NOMO-1 treated with DMSO at 0.1 percent for 48 hours (cell line): ENCODE data around the gene GATD1.

Experiments
- DNase-seq: peaks from one replicate; lab custom pipeline; 2025; ENCODE audit not compliant: unreplicated experiment; lab: John Stamatoyannopoulos, UW

The GATD1 gene

DNA sequence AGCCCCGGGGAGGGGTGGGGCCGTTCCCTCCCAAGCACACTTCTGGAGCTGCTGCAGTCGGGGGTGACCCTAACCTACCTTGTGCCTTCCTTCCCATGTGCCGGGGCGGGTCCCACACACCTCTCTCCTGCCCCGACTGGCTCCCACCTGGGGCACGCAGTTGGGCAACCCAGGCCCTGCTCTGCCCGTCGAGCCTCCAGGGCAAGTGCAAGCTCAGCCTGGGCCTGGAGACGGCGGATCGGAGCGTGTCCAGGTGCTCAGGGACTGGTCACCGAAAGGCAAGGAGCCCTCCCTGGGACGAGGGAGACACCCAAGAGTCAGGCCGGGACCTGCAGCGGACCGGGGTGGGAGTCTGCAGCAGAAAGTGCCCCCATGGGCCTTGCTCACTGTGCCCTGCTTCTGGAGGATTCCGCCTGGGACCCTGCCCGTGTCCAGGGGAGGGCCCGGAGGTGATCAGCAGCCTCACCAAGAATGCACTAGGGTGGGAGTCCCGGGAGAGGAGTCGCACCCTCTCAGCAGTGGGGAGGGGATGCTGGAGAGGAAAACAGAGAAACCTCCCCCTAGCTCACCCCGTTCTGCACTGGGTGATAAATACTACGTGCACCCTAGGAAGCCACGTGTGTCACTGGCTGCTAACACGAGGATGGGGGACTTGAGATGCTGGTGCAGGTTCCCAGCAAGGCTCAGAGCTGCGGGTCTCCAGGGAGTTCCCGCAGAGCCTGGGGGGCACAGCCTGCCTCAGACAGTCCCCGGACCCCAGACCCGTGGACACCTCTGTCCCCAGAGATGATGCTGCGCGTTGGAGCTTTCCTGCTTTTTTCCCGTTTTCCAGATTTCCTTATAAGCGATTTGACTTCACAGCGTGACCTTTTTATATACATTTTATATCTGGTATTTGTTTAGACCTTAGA lies 5.2 kb upstream of the GATD1 start:
- no peak for DNase-seq

DNA sequence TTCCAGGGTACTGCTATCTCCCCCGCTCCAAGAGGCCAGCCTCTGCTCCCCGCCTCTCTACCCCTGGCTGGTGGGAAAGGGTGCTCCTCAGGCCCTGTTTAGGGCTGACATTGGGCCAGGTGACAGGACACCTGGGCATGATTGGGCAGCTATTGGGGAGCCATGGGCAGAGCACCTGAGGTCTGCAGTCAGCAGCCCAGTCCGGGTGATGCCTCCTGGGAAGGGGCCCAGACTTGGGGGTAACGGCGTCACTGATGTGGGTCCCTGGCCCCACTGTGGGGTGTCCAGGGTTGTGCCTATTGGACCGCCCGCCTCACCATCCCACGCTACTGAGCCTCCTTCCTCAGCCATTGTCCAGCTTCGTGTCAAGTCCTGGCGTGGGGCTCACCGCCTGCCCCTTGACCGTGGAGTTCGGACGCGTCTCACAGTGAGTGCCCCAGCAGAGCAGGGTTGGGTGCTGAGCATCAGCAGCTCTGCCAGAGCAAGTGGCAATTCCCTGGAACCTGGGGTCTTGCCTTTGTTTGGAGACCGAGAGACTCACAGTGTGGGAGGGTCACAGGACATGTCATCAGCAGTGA lies 2.8 kb upstream of the GATD1 start:
- DNase-seq: no peak

DNA sequence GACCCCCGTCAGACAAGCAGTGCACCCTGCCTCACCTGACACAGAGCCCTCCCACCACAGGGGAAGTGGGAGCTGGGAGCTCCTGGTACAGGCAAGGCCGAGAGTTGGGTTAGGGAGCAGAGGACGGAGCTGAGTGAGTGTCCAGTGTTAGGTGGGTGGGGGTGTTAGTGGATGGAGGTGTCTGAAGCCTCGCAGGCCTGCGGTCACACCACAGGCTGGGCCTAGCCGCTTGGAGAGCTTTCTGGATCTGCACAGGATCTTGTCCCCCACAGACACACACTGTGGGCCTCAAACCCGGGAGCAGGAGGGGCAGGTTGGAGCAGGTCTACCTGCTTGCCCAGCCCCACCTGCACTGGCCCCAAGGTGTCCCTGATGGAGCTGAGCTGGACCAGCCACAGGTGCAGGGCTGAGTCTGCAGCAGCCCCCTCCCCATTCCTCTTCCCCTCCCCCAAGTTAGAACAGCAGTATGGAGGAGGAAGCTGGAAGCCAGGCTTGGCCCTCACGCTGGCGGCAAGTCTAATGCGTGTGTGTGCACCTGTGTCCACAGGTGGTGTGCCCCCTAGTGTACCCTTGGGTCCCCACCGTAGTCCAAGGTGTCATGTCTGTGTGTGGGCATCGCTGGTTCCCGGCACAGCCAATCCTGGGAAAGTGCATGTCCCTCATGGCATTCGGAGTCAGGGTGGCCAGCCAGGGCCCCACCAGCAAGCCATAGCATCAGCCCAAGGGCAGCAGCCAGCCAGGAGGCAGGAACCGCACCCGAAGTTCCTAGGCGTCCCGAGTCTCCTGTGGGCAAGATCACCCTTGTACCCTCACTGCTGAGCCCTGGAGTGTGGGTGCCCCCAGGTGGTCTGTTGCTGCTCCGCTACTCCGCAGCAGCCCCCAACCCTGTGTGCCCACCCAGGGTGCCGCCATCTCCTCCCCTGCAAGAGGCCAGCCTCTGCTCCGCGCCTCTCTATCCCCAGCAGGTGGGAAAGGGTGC lies 2.0 kb upstream of the GATD1 start:
- DNase-seq: no peak

DNA sequence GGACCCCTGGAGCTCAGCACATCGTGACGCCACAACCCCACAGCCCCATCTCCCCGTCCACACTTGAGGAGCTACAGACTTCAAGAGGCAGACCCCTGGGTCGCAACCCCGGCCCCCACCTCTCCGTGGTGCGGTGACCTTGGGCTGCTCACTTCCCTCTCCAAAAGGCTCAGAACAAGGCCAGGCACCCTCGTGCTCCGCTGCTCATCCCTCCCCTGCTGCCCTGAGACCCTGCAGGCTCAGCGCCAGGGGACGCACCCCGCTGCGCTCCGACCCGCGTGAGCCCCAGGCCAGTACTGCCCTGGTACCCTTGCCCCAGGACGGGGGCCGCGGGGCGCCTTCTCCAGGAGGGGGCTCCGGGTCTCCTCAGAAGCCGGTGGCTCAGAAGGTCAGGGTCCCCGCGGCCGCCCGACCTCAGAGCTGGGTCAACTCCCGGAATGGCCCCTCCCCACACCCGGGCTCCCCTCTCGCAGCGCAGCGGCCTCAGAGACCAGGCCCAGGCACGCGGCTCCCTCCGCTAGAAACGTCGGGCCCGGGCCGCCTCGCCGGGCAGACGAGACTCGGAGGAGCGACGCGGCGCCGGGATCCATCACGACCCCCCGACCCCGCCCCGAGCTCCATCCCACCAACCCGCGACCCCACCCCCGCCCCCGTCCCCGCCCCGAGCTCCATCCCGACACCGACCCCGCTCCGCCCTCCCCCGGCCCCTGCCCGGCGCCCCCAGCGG lies 563 bp downstream of the GATD1 start:
- DNase-seq: peak; percentile 24

DNA sequence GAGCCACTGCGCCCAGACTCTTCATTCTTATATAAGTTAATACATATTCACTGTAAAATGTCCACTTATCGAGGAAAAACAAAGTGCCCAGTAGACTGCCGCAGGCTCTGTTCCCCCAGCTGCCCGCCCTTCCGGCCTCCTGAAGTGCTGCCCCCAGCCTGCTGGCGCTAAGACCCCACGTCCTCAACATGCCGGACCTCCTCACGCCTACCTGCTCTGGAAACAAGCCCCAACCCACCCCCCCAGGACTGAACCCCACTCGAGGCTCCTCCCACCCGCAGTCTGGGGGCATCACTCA lies 1.1 kb downstream of the GATD1 start:
- no peak for DNase-seq

DNA sequence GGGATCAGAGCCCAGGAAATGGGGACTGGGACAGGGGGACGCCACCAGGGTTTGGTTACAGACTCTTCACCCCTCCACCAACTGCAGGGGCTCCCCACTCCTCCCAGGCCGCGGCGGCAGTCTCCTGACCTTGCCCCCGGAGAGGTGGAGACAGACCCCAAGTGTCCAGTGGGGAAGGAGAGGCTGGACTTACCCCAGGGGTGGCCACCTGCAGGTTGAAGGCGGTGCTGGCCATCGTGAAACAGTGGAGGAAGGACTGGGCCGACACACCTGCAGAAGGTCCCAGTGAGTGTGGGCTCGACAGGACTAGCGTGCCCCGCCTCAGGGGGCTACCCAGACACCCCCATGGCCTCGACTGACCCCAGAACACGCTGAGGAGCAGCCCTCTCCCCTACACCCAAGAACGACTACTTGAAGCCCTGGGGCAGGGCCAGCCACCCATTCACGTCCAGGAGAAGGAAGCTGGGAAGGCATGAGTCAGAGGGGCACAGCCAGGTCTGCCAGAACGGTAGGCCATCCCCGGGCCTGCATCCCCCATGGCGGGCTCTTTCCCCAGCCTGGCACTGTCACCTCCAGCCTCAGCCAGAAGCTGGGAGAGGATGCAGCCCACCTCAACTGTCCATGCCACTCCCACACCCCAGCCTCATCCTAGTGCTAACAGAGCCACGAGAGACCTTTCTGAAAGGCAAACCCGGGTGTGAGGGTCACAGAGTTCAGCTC lies 2.3 kb downstream of the GATD1 start:
- DNase-seq: no peak

DNA sequence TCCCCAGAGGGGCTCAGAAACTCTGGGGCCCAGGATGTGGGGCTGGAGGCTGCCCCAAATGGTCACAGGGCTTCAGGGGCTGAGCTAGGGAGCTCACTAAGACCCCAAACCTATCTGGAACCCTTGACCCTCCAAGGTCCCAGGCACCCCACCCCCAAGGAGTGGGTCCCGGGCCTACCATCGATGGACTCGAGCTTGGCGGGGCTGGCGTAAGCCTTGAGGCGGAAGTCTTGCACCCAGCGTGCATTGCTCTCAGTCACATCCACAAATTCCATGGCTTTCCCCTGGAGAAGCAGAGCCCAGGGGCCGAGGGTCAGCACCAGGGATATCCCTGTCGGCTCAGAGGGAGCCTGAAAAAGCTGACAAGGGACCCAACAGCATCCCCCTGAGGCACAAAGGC lies 3.5 kb downstream of the GATD1 start:
- no peak for DNase-seq

DNA sequence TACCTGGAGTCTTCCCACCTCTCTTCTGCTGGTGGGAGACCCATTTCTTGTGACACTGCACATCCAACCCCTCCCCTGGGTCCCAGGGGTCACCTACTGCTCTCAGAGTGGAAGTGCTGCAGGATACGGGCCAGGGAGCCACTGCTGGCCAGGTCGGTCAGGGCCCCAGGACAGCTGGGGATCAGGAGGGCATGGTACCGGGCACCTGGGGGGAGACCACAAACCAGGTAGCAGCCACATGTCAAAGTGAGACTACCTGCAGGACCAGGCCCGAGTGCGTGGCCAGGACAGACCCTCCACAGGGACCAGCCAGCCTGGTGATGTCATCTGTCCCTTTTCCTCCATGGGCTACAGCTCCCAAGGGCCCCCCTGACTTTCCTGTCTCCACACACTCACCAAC lies 3.9 kb downstream of the GATD1 start:
- DNase-seq: no peak

DNA sequence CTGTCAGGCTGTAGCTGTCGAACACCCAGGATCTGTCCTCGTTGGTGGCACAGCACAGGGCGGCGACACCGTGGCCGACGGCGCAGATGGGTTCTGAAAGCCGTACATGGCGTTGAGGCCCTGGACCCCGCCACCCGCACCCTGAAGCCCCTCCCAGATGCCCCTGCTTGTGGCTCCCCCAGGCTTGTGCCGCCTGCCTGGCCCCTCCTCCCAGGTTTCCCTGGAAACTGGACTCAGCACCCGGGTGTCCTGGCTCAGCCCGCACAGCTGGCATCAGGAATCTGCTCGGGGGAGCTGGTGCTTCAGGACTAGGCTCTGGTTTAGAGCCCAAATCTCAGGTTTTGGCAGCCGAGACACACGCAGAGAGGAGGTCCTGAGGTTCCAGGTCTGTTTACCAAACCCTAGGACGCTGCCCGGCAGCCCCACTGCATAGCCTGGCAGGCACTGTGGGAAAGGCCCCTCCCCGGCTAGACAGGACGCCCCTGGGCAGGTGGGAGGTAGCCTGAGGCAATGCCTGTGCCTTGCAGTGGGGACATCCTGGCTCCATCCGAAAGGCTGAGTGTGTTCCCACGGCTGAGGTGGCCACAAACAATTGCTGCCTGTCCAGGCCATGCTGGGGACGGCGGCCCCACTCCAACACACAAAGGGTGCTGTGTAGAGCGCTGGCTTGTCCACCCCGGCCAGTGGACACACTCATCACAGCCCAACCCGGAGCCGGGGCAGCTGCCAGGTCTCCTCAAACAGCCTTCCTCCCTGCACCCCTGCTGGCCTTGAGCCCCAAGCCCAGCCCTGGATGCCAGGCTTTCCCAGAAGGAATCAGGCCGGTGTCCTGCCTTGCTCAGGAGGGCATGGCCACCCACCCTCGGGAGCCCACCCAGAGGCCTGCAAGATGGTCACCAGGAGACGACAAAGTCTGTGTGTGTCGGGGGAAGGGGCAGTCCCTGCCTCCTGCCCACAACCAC lies 4.6 kb downstream of the GATD1 start:
- DNase-seq: no peak

DNA sequence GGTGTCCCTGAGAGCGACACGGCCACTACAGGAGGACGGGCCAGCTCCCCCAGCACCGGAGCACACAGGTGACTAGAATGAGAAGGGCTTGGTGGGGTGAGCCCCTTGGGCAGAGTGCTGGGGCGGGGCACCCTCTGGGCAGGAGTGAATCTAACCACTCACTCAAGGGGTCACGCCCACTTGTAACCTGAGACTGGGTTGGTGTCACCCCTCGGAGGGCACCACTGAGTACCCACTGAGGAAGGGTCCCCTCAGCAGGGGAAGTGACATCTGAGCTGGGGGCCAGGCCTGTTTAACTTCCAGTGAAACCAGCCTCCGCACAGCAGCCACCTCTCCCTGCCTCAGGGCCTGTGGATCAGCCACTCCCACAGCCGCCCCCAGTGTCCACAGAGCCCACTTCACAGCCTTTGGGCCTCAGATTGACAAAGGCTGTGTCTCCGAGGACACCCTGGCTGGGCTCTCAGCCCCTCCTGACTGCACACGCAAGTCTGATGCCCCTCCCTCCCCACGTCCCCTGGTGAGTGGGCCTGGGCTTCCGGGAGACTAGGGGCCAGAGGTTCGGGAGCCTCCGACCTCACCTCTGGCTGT lies 5.6 kb downstream of the GATD1 start:
- no peak for DNase-seq

DNA sequence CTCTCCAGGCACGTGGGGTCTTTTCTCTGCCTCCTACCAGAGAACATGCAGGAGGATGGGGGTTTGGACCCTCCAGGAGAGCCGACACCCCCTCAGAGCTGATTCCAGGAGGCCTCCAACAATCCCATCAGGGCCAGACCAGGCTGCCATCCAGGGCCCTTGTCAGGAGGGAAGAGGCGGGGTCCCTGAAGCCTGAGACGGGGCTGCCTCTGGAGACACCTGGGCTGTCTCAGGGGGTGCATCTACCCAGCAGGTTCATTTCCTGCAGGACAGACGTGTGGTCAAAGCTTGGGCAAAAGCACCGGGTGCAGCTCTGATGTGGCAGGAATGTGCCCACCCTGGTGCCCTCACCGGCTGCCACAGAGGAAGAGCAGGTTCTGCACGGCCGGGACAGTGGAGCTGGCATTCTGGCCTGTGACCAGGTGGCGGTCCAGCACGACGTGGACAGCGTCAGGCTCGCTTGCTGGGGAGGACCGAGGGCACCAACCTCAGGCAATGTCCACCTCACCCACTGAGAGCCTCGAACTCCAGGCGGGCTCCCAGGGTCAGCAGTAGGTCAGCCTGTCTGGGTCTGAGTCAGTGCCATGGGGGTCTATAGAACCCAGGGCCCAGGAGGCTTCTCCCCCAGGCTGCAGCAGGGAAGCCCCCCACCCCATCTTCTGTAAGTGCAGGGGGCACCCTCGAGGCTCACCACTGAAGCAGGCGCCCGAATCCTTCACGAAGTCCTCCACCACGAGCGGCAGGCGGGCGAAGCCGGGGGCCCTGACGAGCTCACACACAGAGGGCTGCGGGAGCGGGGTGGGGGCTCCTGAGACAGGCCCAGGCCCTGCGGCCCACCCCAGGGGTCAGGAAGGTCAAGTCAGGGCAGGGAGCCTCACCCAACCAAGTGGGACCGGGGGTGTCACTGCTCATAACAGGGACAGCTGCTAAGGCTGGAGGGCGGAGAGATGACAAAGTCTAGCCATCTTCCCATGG lies 6.4 kb downstream of the GATD1 start:
- DNase-seq: no peak

DNA sequence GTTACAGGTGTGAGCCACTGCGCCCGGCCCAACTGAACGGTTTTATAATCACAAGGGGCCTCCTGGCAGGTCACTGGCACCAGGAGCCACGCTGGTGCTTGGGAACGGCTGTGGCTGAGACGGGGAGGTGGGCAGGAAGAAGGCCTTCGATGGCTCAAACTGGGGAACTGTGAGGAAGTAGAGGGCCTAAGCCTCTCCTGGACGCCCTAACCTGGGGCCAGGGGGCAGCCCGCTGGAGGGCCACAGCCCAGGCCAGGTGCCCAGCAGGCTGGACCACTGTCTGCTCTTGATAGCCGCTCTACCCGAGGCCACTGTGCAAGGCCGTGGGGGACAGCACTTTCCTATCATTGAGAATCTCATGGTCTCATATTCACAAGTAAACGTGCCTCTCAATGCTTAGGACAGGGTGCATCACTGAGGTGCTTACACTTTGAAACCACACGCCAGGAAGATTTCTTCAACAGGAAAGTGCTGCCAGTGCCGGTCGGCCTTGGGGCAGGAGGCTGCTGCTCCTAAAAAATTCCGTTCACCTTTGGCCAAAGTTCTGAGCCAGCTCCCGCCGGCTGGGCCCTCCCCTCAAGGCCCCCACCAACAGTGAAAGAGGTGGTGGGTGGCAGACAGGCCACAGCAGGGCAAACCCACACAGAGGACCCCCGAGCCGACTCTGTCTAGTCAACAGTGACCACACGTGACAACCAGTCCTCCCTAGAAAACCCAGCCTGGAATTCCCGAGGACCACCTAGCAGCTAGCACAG lies 7.2 kb downstream of the GATD1 start:
- DNase-seq: no peak

DNA sequence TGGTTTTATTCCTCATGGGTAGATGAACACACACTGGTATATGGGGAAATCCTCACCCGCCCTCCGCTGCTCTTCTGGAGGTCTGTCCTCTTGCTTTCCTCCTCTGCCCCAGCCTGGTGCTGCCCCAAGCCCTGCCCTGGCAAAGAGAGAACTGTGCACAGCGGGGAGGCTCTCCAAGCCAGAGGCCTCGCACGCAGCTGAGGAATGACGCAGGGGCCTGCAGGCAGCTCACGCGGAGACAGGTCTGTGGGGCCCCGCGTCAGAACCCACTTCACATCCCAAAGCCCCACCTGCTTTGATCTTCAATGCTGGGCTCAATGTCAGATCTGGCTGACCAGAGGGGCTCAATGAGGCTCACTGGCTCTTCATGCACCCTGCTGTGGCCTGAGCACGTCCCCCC lies 10.0 kb downstream of the GATD1 start:
- DNase-seq: no peak

DNA sequence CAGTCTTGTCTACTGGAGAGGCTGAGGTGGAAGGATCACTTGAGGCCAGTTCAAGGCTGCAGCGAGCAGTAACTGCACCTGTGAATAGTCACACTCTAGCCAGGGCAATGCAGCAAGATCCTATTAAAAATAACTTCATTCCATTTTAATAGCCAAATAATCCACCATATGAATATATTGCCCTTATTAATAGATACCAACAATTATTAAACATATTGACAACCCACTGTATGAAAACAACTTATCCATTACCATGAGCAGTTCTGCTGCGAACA lies 10.4 kb downstream of the GATD1 start:
- DNase-seq: no peak

DNA sequence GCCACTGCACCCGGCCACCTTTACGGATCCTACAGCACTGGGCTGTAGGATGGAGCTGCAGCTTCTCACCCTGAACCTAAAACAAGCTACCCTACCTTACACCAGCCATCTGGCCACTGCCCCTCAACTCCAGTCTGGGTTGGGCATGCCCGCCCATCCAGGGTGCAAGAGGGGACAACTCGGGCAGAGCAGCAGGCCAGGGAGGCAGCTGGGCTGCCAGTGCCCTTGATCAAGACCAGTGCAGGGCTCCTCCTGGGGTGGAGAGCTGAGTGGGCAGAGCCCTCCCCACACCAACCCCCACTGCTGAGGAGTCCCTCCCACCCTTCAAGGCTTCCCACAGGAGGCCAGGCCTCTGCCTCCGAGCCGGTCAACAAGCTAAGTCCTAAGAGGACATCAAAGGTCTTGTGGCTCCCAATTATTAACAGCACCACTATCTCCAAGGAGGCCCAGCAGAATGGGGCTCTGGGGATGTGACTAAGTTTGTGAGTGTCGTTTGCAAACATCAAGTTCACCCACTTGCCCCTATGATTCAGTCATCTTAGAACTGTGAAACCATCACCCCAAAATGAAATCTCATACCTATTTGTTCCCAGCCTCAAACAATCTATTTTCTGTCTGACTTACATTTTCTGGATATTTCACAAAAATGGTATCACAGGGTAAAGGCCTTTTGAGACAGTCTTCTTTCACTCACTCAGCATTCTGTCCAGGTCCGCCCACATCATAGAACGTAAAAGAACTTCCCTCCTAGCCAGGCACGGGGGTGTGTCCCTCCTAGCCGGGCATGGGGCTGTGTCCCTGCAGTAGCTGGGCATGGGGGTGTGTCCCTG lies 11.0 kb downstream of the GATD1 start:
- DNase-seq: no peak

DNA sequence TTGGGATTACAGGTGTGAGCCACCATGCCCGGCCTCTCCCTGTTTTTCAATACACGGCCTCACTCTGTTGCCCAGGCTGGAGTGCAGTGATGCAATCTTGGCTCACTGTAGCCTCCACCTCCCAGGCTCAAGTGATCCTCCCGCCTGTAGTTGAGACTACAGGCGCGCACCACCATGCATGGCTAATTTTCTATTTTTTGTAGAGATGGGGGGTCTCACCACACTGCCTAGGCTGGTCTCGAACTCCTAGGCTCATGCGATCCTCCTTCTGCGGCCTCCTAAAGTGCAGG lies 11.5 kb downstream of the GATD1 start:
- no peak for DNase-seq
